HTERT RPE-1 (cell line): ENCODE measurements around the gene OR13H1.
"Not testable (repeated sequence)": the region's sequence is repeated elsewhere in the genome, so short reads cannot be mapped to it uniquely, and the experiment has no call there.

Source experiments
- in situ Hi-C: fragments of 300-500 bp; cut with MboI; formaldehyde crosslinking; loops from 4 replicates; pipeline ENCODE4 v1.14.3; 2020; ENCODE audit warnings: low sequenced_read_pairs

The OR13H1 gene, protein sequence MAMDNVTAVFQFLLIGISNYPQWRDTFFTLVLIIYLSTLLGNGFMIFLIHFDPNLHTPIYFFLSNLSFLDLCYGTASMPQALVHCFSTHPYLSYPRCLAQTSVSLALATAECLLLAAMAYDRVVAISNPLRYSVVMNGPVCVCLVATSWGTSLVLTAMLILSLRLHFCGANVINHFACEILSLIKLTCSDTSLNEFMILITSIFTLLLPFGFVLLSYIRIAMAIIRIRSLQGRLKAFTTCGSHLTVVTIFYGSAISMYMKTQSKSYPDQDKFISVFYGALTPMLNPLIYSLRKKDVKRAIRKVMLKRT

DNA sequence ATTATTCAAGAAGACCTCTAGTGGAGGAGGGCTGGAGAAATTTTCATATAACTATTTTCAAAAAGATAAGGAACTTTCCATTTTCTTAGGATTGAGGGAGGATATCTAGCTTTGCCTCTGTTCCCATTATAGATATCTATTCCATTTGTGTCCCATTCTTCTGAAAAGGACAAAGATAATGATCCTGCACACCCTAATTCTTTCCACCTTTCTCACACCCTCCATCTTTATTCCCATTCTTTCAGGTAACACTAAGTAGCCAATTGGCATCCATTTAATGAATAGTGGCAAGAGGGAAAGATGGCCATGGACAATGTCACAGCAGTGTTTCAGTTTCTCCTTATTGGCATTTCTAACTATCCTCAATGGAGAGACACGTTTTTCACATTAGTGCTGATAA is at the start of gene OR13H1:
OR13H1 (plus strand) TSS at position 301 of the 400 bp plus-strand sequence; CDS start at position 301, 0 bp downstream.
- in situ Hi-C loops: no loop called here

DNA sequence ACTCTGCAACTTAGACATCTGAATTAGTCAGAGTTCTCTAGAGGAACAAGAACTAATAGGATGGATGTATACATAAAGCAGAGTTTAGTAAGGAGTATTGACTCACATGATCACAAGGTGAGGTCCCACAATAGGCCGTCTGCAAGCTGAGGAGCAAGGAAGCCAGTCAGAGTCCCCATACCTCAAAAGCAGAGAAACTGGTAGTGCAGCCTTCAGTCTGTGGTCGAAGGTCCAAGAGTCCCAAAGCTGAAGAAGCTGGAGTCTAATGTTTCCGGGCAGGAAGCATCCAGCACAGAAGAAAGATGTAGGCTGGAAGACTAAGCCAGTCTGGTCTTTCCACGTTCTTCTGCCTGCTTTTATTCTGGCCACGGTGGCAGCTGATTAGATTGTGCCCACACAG is 42.3 kb upstream of the OR13H1 start:
- in situ Hi-C loops: not testable (repeated sequence)

DNA sequence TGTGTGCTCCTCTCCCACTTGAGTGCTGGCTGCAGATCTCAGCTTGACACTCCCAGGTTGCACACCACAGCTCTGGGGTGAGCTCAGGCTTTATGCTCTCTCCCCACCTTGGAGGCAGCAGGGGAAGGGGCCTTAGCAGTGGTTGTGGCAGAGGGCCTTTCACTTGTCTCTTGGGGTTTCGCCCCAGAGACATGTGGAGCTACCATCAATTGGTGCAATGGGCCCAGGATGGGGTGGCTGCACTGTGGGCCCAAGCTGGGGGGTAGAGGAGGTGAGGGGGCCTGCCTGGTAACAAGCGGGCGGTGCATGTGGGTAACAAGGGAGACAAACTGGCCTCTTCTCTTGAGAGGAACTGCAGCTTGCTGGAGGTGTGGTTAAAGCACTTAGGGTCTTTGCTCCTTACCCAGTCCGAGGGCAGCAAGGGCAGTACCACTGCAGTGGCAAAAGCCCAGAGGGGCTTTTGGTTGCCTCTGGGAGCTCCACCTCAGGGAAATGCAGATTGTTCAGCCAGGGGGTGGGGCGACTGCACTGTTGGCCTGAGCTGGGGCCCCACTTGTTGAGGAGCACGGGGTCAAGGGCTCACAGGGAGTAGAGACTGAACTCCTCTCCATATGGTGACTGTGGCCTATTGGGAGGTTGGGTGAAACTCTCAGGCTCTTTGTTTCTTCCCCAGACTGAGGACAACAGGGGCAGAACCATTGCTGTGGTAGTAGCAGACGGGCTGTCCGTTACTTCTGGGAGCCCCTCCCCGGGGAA is 30.5 kb upstream of the OR13H1 start:
- in situ Hi-C loops: no loop called here

DNA sequence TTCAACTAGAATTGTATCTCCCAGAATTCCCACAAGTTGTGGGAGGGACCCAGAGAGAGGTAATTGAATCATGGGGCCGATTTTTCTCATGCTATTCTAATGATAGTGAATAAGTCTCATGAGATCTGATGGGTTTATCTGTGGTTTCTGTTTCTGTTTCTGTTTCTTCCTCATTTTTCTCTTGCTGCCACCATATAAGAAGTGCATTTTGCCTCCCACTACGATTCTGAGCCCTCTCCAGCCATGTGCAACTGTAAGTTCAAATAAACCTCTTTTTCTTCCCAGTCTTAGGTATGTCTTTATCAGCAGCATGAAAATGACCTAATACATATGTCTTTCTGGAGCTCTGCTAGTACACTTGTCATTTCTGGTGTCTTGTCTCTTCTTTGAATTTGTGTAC is 22.1 kb upstream of the OR13H1 start:
- in situ Hi-C loops: no loop called here

DNA sequence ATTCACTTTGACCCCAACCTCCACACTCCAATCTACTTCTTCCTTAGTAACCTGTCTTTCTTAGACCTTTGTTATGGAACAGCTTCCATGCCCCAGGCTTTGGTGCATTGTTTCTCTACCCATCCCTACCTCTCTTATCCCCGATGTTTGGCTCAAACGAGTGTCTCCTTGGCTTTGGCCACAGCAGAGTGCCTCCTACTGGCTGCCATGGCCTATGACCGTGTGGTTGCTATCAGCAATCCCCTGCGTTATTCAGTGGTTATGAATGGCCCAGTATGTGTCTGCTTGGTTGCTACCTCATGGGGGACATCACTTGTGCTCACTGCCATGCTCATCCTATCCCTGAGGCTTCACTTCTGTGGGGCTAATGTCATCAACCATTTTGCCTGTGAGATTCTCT is 344 bp downstream of the OR13H1 start:
- in situ Hi-C loops: no loop called here

DNA sequence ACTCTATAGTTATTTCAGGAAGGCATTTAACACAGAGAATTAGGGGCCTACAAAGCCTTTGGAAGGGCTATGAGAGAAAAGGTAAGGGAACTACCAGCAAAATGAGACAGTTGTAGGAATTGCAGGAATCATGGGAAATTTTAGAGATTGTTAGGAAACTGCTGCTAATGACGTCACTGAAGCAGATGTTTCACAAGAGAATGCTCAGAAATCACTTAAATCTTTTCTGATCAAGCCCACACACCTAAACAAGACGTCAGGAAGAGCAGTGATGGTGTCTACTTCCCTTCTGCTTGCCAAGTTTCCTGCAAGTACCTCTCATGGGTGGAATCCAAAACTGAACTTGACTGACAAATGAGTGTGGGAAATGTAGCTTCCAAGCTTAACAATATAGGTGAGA is 5.1 kb downstream of the OR13H1 start:
- in situ Hi-C loops: no loop called here

DNA sequence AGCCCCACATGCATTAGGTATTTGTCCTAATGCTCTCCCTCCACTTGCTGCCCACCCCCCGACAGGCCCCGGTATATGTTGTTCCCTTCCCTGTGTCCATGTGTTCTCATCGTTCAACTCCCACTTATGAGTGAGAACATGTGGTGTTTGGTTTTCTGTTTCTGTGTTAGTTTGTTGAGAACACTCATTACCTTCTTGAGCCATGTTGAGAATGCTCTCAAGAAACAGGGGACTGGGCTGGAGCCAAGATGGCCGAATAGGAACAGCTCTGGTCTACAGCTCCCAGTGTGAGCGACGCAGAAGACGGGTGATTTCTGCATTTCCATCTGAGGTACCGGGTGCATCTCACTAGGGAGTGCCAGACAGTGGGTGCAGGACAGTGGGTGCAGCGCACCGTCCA is 8.6 kb downstream of the OR13H1 start:
- in situ Hi-C loops: not testable (repeated sequence)

DNA sequence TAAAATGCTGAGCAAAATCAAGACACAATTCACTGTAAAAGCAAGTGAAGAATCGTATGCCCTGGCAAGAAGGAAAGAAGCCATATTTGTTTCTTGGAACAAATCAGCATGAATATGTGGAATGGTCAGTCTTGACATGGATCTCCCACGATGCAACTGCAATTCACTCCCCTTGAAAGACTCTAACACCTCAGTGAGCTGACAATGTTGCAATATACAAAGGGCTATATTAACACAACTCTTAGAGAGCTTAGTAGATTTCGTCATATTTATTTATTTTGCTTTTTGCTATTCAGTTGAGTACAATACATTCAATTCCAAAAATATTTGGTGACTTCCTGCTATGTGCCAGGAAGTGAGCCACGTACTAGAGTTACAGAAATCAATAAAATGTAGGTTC is 14.7 kb downstream of the OR13H1 start:
- in situ Hi-C loops: no loop called here

DNA sequence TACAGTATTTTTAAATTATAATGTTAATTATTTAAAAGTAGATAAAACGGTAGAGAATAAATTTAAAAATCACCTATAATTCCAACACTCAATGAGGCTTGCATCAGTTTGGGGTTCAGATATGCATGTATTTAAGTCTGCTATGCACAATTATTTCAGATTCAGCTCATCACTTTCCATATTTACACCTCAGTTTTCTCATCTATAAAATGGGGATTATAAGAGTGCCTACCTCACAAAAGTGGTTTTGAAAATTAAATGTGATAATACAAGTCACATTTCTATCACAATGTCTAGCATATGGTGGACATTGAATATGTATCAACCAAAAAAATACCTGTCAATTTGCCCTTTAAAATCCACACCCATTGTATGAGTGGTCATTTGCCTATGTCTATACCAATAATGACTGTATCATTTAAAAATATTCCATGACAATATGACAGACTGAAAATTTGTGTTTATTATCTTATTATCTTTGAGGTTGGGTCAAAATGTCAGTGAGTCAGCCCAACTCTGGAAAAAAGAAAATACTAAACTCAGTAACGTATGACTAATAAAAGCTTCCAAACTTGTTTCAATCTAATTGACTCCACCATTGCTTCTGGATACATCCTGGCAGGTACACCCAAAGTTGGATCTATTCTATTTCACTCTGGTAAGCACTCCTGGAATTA is 20.8 kb downstream of the OR13H1 start:
- in situ Hi-C loops: no loop called here

DNA sequence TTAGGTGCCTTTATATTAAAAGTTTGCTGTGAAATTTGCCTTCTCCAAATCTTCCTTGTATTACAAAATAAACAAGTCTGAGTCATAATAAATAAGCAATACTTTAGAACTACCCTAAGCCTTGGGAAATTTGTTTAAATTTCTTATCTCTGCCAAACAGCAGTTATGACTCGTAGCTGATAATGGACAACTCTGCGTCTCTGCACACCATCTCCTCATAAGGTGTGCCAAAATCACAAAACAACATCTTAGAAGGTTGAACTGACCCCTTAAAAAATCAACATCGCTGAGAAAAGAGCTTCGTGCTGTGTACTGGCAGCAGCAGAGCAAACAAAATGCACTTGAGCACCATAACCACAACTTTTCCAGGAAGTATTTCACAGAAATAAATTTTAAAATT is 22.0 kb downstream of the OR13H1 start:
- in situ Hi-C loops: no loop called here

DNA sequence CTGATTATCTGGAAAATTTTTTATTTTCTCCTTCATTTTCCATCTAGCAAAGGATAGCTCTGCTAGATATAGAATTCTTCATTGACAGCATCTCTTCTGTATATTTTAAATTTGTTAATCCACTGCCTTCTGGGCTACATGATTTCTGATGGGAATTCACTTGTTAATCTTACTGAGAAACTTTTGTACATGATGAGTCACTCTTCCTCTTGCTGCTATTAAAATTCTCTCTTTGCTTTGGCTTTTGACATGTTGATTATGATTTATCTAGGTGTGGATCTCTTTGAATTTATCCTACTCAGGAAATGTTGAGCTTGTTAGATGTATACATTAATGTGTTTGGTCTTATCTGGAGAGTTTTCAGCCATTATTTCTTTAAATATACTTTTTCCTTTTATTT is 27.5 kb downstream of the OR13H1 start:
- in situ Hi-C loops: no loop called here

DNA sequence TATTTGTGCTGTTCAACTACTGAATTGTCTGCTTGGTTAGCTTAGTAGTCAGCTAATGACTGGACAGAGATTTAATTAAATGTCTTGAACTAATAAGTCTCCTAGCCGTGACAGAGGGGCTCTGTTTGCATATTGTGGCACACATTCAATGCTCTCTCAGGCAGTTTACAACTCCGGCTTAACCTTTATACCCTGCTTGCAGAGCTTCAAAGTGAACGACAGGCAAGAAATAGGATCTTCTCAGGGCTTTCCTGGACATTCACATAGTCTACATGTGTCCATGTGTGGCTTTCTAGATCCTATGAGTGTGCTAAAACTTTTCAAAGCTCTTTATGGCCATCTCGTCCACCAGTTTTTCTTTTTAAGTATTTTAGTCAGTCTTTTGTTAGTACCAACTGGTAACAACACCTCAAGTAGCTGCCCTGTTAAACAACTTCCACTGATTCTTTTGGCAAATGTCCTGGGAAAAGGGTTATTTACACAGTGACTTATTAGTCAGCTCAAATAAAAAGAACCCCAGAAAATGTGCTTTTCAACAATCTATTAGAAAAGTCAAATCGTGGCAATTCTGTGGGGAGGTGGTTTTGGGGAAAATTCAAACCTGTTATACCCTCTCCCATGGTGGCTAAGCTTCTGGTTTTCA is 28.6 kb downstream of the OR13H1 start:
- in situ Hi-C loops: no loop called here

DNA sequence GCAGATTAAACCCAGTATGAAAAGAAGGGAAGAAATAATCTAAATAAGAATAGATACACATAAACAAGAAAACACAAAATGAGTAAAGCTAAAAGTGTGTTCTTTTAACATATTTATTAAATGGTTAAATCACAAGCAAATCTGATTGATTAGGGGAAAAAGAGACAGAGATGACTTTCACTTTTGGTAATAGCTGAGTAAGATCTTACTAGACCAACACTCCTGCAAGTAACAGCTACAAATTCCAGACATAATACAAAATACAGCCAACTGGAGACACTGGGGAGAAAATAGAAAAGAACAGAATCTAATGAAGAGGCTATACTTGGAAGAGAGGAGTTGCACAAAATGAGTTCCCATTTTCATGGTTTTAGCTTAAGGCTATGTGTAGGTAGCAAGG is 33.5 kb downstream of the OR13H1 start:
- in situ Hi-C loops: no loop called here

DNA sequence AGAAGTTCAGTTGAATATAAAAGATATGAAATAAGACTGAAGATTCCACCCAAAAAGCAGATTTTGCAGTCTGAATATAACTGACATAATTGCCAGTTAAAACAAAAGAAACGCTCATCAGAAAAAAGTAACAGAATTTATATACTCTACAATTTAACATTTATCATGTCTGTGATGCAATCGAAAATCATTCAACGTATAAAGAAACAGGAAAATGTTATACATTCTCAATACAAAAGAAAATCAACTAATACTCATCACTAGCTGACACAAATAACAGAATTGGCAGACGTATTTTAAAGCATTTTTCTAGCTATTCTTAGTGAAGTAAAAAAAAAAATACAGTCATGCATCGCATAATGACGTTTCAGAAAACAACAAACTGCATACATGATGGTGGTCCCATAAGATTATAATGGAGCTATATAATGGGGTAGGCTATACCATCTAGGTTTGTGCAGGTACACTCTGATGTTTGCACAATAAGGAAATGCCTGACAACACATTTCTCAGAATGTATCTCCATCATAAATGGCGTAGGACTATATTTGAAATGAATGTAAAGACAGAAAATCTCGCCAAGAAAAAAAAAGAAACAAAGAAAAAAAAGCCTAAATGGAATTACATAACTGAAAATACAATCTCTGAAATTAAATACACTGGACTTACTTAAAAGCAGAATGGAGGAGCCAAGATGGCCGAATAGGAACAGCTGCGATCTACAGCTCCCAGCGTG is 34.3 kb downstream of the OR13H1 start:
- in situ Hi-C loops: no loop called here

DNA sequence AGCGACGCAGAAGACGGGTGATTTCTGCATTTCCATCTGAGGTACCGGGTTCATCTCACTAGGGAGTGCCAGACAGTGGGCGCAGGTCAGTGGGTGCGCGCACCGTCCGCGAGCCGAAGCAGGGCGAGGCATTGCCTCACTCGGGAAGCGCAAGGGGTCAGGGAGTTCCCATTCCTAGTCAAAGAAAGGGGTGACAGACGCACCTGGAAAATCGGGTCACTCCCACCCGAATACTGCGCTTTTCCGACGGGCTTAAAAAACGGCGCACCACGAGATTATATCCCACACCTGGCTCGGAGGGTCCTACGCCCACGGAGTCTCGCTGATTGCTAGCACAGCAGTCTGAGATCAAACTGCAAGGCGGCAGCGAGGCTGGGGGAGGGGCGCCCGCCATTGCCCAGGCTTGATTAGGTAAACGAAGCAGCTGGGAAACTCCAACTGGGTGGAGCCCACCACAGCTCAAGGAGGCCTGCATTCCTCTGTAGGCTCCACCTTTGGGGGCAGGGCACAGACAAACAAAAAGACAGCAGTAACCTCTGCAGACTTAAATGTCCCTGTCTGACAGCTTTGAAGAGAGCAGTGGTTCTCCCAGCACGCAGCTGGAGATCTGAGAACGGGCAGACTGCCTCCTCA is 35.0 kb downstream of the OR13H1 start:
- in situ Hi-C loops: not testable (repeated sequence)

DNA sequence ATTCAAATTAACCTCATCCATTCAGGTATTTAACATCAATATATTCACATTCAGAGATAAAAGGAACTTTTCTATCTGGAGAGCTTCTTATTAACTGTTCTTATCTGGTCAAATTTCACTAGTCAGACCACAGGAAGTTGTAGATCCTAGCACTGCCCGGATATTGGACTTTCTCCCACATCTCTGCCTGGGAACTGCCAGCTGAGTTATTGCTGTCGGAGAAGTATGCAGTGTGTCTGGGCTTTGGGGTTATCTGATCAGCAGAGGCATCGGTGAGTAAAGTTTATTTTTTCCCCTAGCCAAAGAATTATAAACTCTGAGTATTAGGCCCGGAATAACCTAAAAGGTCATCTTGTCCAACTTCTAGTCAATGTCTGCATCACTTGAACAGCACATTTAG is 45.1 kb downstream of the OR13H1 start:
- in situ Hi-C loops: no loop called here
